ENCODE data around the gene ELK4.

GRCh38 chr1:205639567-205639966 is 7.8 kb upstream of the ELK4 start:
- no peak for TF ChIP-seq SP1 (IDR thresholded peaks at IDR 0.05)
- no peak for TF ChIP-seq ELF4 (IDR thresholded peaks at IDR 0.05)
- TF ChIP-seq ZNF384 (IDR thresholded peaks at IDR 0.05): no peak
- TF ChIP-seq FOXK2 (IDR thresholded peaks at IDR 0.05): no peak
- TF ChIP-seq PKNOX1 (IDR thresholded peaks at IDR 0.05): no peak
- no peak for TF ChIP-seq HDGF (IDR thresholded peaks at IDR 0.05; ENCODE audit: borderline replicate concordance)

Data from HEK293T (cell line).